ENCODE data around the gene GALNT12. TPM values are rescaled to one million over a fixed set of nuclear protein-coding genes. Genes with fewer than 3 reads are reported as not detected.

The GALNT12 gene
- total RNA-seq, 1 experiment from 2014 or later = 3.3 TPM

DNA sequence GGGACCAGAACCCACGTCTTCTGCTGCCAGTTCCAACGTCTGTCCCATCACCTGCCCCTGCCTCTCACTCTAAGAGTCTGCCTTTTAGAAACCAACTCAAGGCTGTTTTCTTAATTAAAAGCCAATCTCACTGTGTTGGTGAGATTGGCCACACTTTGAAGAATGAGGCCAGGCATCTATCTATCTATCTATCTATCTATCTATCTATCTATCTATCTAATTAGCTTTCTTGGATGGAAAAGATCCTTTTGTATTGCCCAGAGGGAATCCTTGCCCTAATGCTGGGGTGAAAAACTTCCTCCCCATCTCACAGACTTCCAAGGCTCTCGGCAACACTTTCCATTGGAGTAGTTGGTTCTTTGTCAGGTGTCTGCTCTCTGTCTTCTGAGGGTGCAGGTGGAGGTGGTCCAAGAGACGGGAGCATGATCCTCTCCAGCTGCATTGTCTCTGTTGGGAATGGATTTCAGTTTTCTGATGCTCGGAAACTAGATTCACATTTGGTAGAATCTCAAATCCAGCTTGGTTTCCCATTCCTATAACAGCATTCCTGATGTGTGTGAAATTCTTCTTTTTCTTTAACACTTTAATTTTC is 57.9 kb downstream of the GALNT12 start:
- TF ChIP-seq TCF7L2 (IDR thresholded peaks at IDR 0.05; ENCODE audit: low read depth, low read length) (no peak), POLR2AphosphoS5 (IDR thresholded peaks at IDR 0.05; ENCODE audit: low read depth, low read length) (no peak), SIN3A (IDR thresholded peaks at IDR 0.05; ENCODE audit: borderline replicate concordance, insufficient read depth, low read depth, low read length) (no peak)
- TF ChIP-seq, protein P1, sequence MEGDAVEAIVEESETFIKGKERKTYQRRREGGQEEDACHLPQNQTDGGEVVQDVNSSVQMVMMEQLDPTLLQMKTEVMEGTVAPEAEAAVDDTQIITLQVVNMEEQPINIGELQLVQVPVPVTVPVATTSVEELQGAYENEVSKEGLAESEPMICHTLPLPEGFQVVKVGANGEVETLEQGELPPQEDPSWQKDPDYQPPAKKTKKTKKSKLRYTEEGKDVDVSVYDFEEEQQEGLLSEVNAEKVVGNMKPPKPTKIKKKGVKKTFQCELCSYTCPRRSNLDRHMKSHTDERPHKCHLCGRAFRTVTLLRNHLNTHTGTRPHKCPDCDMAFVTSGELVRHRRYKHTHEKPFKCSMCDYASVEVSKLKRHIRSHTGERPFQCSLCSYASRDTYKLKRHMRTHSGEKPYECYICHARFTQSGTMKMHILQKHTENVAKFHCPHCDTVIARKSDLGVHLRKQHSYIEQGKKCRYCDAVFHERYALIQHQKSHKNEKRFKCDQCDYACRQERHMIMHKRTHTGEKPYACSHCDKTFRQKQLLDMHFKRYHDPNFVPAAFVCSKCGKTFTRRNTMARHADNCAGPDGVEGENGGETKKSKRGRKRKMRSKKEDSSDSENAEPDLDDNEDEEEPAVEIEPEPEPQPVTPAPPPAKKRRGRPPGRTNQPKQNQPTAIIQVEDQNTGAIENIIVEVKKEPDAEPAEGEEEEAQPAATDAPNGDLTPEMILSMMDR (IDR thresholded peaks at IDR 0.05) = no peak
- TF ChIP-seq, protein P2, sequence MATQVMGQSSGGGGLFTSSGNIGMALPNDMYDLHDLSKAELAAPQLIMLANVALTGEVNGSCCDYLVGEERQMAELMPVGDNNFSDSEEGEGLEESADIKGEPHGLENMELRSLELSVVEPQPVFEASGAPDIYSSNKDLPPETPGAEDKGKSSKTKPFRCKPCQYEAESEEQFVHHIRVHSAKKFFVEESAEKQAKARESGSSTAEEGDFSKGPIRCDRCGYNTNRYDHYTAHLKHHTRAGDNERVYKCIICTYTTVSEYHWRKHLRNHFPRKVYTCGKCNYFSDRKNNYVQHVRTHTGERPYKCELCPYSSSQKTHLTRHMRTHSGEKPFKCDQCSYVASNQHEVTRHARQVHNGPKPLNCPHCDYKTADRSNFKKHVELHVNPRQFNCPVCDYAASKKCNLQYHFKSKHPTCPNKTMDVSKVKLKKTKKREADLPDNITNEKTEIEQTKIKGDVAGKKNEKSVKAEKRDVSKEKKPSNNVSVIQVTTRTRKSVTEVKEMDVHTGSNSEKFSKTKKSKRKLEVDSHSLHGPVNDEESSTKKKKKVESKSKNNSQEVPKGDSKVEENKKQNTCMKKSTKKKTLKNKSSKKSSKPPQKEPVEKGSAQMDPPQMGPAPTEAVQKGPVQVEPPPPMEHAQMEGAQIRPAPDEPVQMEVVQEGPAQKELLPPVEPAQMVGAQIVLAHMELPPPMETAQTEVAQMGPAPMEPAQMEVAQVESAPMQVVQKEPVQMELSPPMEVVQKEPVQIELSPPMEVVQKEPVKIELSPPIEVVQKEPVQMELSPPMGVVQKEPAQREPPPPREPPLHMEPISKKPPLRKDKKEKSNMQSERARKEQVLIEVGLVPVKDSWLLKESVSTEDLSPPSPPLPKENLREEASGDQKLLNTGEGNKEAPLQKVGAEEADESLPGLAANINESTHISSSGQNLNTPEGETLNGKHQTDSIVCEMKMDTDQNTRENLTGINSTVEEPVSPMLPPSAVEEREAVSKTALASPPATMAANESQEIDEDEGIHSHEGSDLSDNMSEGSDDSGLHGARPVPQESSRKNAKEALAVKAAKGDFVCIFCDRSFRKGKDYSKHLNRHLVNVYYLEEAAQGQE (IDR thresholded peaks at IDR 0.05; ENCODE audit: insufficient read depth in 1 of 2, low read depth in 2 of 2, low read length in 1 of 2) = no peak
- POLR2A ChIA-PET = no interaction called here
- BruUV-seq (replicated peaks) = no TSS peak
- intact Hi-C loops (cut with micrococcal nuclease; ENCODE audit: unreplicated experiment) = no loop called here
- DNase-seq (ENCODE audit: low read depth, low spot score) (no peak), ATAC-seq (no peak)
- H3K9me3 ChIP-seq (ENCODE audit: control insufficient read depth, insufficient read depth, low read depth, low read length) = no peaks in the 10 kb centered on the region
- no peaks in the 10 kb centered on the region for H3K4me1 ChIP-seq (ENCODE audit: control insufficient read depth, insufficient read depth, low read length)
- no peak overlapping the region for H3K27ac ChIP-seq (ENCODE audit: low read length)
- H3K27me3 ChIP-seq (ENCODE audit: control insufficient read depth, insufficient read depth, low read length) = no peaks in the 10 kb centered on the region
- CTCF ChIA-PET = no interaction called here
- H3K36me3 ChIP-seq (ENCODE audit: control insufficient read depth, insufficient read depth, low read length) = no peaks in the 10 kb centered on the region
- no peak overlapping the region for H3K4me3 ChIP-seq (ENCODE audit: low read depth in 2 of 2, low read length in 2 of 2)
- in situ Hi-C loops (cut with HindIII; ENCODE audit: low pct_unique_long_range_greater_than_20kb, low sequenced_read_pairs) = no loop called here

DNA sequence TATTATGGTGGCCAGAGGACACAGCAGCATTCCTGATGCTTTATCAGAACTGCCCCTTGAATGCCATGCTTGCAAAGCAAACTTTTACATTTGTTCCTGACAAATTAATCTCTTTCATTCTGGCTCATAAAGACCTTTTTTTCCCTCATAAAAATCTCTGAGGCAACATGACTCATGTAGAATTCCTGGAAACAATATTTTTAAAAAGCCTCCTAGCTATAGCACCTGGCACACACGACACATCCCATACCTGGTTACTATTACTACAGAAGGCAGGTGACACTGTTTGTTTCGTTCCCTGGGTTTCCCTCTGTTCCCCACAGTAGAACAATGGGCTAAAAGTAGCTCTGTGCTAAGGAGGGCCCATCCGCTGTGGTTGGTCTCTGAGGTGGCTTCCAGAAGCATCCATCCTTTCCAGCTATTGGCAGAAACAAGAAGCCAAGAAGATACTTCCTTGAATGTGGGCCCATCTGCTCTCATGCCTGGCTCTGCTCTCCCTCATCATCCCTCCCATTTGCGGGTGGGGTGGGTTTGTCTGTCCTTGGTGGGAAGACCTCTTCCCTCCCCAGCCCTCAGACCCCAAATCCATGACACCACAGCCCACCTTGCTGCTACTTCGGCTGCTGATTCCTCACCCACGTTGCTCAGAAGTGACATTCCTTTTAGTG is 59.1 kb downstream of the GALNT12 start:
- POLR2A ChIA-PET = no interaction called here
- TF ChIP-seq, protein P2 (IDR thresholded peaks at IDR 0.05; ENCODE audit: insufficient read depth in 1 of 2, low read depth in 2 of 2, low read length in 1 of 2) = no peak
- TF ChIP-seq, protein P1 (IDR thresholded peaks at IDR 0.05) = no peak
- TF ChIP-seq TCF7L2 (IDR thresholded peaks at IDR 0.05; ENCODE audit: low read depth, low read length) (no peak), POLR2AphosphoS5 (IDR thresholded peaks at IDR 0.05; ENCODE audit: low read depth, low read length) (no peak), SIN3A (IDR thresholded peaks at IDR 0.05; ENCODE audit: borderline replicate concordance, insufficient read depth, low read depth, low read length) (no peak)
- Histone ChIP-seq H3K27ac (ENCODE audit: low read length) (no peak overlapping the region), H3K9me3 (ENCODE audit: control insufficient read depth, insufficient read depth, low read depth, low read length) (no peaks in the 10 kb centered on the region), H3K4me1 (ENCODE audit: control insufficient read depth, insufficient read depth, low read length) (no peaks in the 10 kb centered on the region), H3K4me3 (ENCODE audit: low read depth in 2 of 2, low read length in 2 of 2) (no peak overlapping the region), H3K36me3 (ENCODE audit: control insufficient read depth, insufficient read depth, low read length) (no peaks in the 10 kb centered on the region), H3K27me3 (ENCODE audit: control insufficient read depth, insufficient read depth, low read length) (no peaks in the 10 kb centered on the region)
- no peak for DNase-seq (ENCODE audit: low read depth, low spot score)
- intact Hi-C loops (cut with micrococcal nuclease; ENCODE audit: unreplicated experiment) (no loop called here), in situ Hi-C loops (cut with HindIII; ENCODE audit: low pct_unique_long_range_greater_than_20kb, low sequenced_read_pairs) (no loop called here)
- ATAC-seq = no peak
- BruUV-seq (replicated peaks) = no TSS peak
- CTCF ChIA-PET = interaction anchor here (0.6 kb wide), 1 partner anchor 133 kb away, joined by 6 read pairs; no protein-coding TSS in a partner anchor
